Astrocyte (in vitro differentiated cells and primary cell): ENCODE data around the gene CST3. TPM values are rescaled to one million over a fixed set of nuclear protein-coding genes. Genes with fewer than 3 reads are reported as not detected.

Experiments
- DNase-seq: peaks from one replicate; pipeline ENCODE4 v3.0.0-alpha.2; 2010; ENCODE audit warnings: low read depth
- FAIRE-seq: peaks from 2 replicates; lab custom pipeline; 2011; peaks lifted over from hg19 to GRCh38; lab: Jason Lieb, UNC
- H2AFZ ChIP-seq: 2 replicates; pipeline ENCODE4 v1.6.0; 2012; ENCODE audit warnings: low read depth, low read length, inconsistent platforms
- H3K27ac ChIP-seq: 2 replicates; pipeline ENCODE4 v1.5.1; 2011; ENCODE audit warnings: low read depth, low read length, inconsistent platforms
- H3K27me3 ChIP-seq: 2 replicates; pipeline ENCODE4 v1.6.0; 2011; ENCODE audit warnings: low read length, inconsistent platforms; ENCODE audit not compliant: insufficient read depth
- H3K36me3 ChIP-seq: 2 replicates; pipeline ENCODE4 v1.5.1; 2011; ENCODE audit warnings: low read length, inconsistent platforms; ENCODE audit not compliant: insufficient read depth
- H3K4me1 ChIP-seq: 2 replicates; pipeline ENCODE4 v1.5.1; 2011; ENCODE audit warnings: low read length, inconsistent platforms; ENCODE audit not compliant: insufficient read depth
- H3K4me2 ChIP-seq: 2 replicates; pipeline ENCODE4 v1.6.0; 2012; ENCODE audit warnings: low read length, inconsistent platforms
- H3K4me3 ChIP-seq: 2 replicates; pipeline ENCODE4 v1.5.1; 2011; ENCODE audit warnings: low read depth, mild to moderate bottlenecking, low read length, inconsistent platforms; ENCODE audit not compliant: insufficient read depth
- H3K79me2 ChIP-seq: 2 replicates; pipeline ENCODE4 v1.6.0; 2012; ENCODE audit warnings: mild to moderate bottlenecking, low read length, inconsistent platforms; ENCODE audit not compliant: insufficient read depth
- H3K9ac ChIP-seq: 2 replicates; pipeline ENCODE4 v1.6.0; 2012; ENCODE audit warnings: mild to moderate bottlenecking, low read length, inconsistent platforms
- H3K9me3 ChIP-seq: 2 replicates; pipeline ENCODE4 v1.5.1; 2012; ENCODE audit warnings: low read depth, mild to moderate bottlenecking, low read length, inconsistent platforms; ENCODE audit not compliant: insufficient read depth
- H4K20me1 ChIP-seq: 2 replicates; pipeline ENCODE4 v1.6.0; 2012; ENCODE audit warnings: low read length, inconsistent platforms; ENCODE audit not compliant: insufficient read depth
- H3K27ac Mint-ChIP-seq: one replicate; pipeline ENCODE4 v1.8.0; 2021; ENCODE audit warnings: mild to moderate bottlenecking, mixed read lengths; ENCODE audit not compliant: unreplicated experiment
- H3K27me3 Mint-ChIP-seq: one replicate; pipeline ENCODE4 v1.8.0; 2021; ENCODE audit warnings: low read depth, mixed read lengths; ENCODE audit not compliant: unreplicated experiment
- H3K36me3 Mint-ChIP-seq: one replicate; pipeline ENCODE4 v1.8.0; 2021; ENCODE audit warnings: low read depth, mixed read lengths; ENCODE audit not compliant: unreplicated experiment
- H3K4me1 Mint-ChIP-seq: one replicate; pipeline ENCODE4 v1.8.0; 2021; ENCODE audit warnings: low read depth, mixed read lengths; ENCODE audit not compliant: unreplicated experiment
- H3K4me3 Mint-ChIP-seq: one replicate; pipeline ENCODE4 v1.8.0; 2021; ENCODE audit warnings: mild to moderate bottlenecking, moderate library complexity, mixed read lengths; ENCODE audit not compliant: unreplicated experiment
- H3K9me3 Mint-ChIP-seq: one replicate; pipeline ENCODE4 v1.8.0; 2021; ENCODE audit warnings: mild to moderate bottlenecking, mixed read lengths; ENCODE audit not compliant: unreplicated experiment
- EZH2 ChIP-seq: IDR thresholded peaks from 2 replicates; pipeline ENCODE4 v1.6.1; 2012; ENCODE audit warnings: mild to moderate bottlenecking, low read length, inconsistent platforms; ENCODE audit not compliant: insufficient read depth
- total RNA-seq: library from RNA; stranded (reverse); gene quantifications from 2 replicates; pipeline ENCODE4 v1.2.1, GENCODE V29; 2021
- TF ChIP-seq, protein P1 (sequence below): IDR thresholded peaks from 2 replicates; pipeline ENCODE4 v1.5.1; 2011; ENCODE audit warnings: low read depth, mild to moderate bottlenecking, inconsistent platforms, low read length, moderate library complexity; ENCODE audit not compliant: insufficient read depth

Gene CST3
- total RNA-seq, 1 donor from 2014 or later: 316 TPM

DNA sequence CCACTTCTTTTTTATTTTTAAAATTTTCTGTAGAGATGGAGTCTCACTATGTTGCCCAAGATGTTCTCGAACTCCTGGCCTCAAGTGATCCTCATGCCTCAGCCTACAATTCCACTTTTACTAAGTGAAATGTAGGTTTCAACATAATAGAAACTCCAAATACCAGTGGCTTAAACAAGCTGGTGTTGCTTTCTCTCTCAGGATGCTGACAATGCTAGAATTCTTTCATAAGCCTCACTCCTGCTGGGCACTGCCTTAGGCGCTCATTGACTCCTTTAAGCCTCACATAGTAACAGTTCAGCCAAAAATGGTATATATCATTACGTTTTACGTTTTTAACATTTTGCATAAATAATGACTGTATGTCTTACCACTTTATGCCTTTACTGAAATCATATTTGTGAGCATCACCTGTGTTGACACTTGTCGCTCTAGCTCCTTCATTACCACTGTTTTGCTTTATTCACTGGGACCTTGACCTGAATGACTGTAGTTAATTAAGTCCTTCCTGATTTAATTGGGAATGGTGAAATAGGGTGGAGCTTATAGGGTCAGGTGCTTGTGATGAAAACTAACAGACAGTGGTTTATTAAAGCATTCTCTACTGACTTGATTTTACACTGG is 28.2 kb downstream of the CST3 start:
- Histone ChIP-seq H3K36me3 (no peaks in the 10 kb centered on the region), H3K9ac (no peak overlapping the region), H3K79me2 (no peaks in the 10 kb centered on the region), H3K27ac (no peak overlapping the region), H4K20me1 (no peaks in the 10 kb centered on the region), H3K4me1 (no peaks in the 10 kb centered on the region), H3K9me3 (no peaks in the 10 kb centered on the region), H3K4me2 (no peak overlapping the region), H3K27me3 (peaks cover 8% of the 10 kb centered on the region), H2AFZ (no peak overlapping the region), H3K4me3 (no peak overlapping the region)
- Mint-ChIP-seq H3K4me3 (no peak overlapping the region), H3K36me3 (no peaks in the 10 kb centered on the region), H3K27ac (no peak overlapping the region), H3K27me3 (peaks cover 32% of the 10 kb centered on the region), H3K4me1 (peaks cover 13% of the 10 kb centered on the region), H3K9me3 (no peaks in the 10 kb centered on the region)
- DNase-seq (no peak), FAIRE-seq (no peak)
- TF ChIP-seq, protein P1, sequence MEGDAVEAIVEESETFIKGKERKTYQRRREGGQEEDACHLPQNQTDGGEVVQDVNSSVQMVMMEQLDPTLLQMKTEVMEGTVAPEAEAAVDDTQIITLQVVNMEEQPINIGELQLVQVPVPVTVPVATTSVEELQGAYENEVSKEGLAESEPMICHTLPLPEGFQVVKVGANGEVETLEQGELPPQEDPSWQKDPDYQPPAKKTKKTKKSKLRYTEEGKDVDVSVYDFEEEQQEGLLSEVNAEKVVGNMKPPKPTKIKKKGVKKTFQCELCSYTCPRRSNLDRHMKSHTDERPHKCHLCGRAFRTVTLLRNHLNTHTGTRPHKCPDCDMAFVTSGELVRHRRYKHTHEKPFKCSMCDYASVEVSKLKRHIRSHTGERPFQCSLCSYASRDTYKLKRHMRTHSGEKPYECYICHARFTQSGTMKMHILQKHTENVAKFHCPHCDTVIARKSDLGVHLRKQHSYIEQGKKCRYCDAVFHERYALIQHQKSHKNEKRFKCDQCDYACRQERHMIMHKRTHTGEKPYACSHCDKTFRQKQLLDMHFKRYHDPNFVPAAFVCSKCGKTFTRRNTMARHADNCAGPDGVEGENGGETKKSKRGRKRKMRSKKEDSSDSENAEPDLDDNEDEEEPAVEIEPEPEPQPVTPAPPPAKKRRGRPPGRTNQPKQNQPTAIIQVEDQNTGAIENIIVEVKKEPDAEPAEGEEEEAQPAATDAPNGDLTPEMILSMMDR: no peak
- TF ChIP-seq EZH2: no peak

GRCh38 chr20:23608251-23608846 is 29.4 kb downstream of the CST3 start:
- H3K9me3 ChIP-seq: no peaks in the 10 kb centered on the region
- H3K36me3 Mint-ChIP-seq: no peaks in the 10 kb centered on the region
- H3K27me3 Mint-ChIP-seq: peaks cover 41% of the 10 kb centered on the region
- no peaks in the 10 kb centered on the region for H4K20me1 ChIP-seq
- H3K4me3 ChIP-seq: no peak overlapping the region
- no peak overlapping the region for H3K4me2 ChIP-seq
- H3K36me3 ChIP-seq: no peaks in the 10 kb centered on the region
- H3K9me3 Mint-ChIP-seq: no peaks in the 10 kb centered on the region
- peaks cover 17% of the 10 kb centered on the region for H3K4me1 Mint-ChIP-seq
- DNase-seq (no peak), FAIRE-seq (no peak)
- no peak overlapping the region for H3K27ac Mint-ChIP-seq
- H3K27ac ChIP-seq: no peak overlapping the region
- peaks cover 8% of the 10 kb centered on the region for H3K27me3 ChIP-seq
- H3K9ac ChIP-seq: no peak overlapping the region
- H3K4me1 ChIP-seq: no peaks in the 10 kb centered on the region
- TF ChIP-seq EZH2: no peak
- TF ChIP-seq, protein P1: no peak
- H2AFZ ChIP-seq: no peak overlapping the region
- no peak overlapping the region for H3K4me3 Mint-ChIP-seq
- no peaks in the 10 kb centered on the region for H3K79me2 ChIP-seq
